Activated CD4-positive, alpha-beta T cell treated with anti-CD3 and anti-CD28 coated beads, Interleukin-2, amount 10 ng/mL, durations not matched to agents 24 days and 14 days (primary cell): ENCODE measurements around the gene PALD1. TPM values are rescaled to one million over a fixed set of nuclear protein-coding genes. Genes with fewer than 3 reads are reported as not detected.
A peak's percentile ranks its signal among the peaks of the same experiment; 100 is the strongest.

Experiments
- DNase-seq: peaks from one replicate; pipeline ENCODE4 v3.0.0; 2022
- H3K27ac Mint-ChIP-seq: one replicate; pipeline ENCODE4 v1.8.0; 2022; ENCODE audit warnings: mild to moderate bottlenecking, mixed read lengths
- H3K27me3 Mint-ChIP-seq: one replicate; pipeline ENCODE4 v1.8.0; 2022; ENCODE audit warnings: mixed read lengths
- H3K36me3 Mint-ChIP-seq: one replicate; pipeline ENCODE4 v1.8.0; 2022; ENCODE audit warnings: low read depth, mild to moderate bottlenecking, mixed read lengths
- H3K4me1 Mint-ChIP-seq: one replicate; pipeline ENCODE4 v1.8.0; 2021; ENCODE audit warnings: mixed read lengths
- H3K4me3 Mint-ChIP-seq: one replicate; pipeline ENCODE4 v1.8.0; 2022; ENCODE audit warnings: mild to moderate bottlenecking, moderate library complexity, mixed read lengths
- H3K9me3 Mint-ChIP-seq: one replicate; pipeline ENCODE4 v1.8.0; 2021; ENCODE audit warnings: mixed read lengths
- intact Hi-C: fragments of 100-400 bp; cut with micrococcal nuclease; formaldehyde crosslinking; loops from one replicate; pipeline ENCODE4 v1.15.1; 2023
- total RNA-seq: library from RNA; stranded (reverse); gene quantifications from 2 replicates; pipeline ENCODE4 v1.2.3, GENCODE V29; 2022

The PALD1 gene
- total RNA-seq, 1 donor from 2014 or later = 1.9 TPM

GRCh38 chr10:70462349-70462984 lies 16.1 kb upstream of the PALD1 start:
- no peaks in the 10 kb centered on the region for H3K9me3 Mint-ChIP-seq
- H3K4me3 Mint-ChIP-seq = no peak overlapping the region
- H3K4me1 Mint-ChIP-seq = no peaks in the 10 kb centered on the region
- H3K27me3 Mint-ChIP-seq = peaks cover 44% of the 10 kb centered on the region
- no peaks in the 10 kb centered on the region for H3K36me3 Mint-ChIP-seq
- DNase-seq = no peak
- no peak overlapping the region for H3K27ac Mint-ChIP-seq
- intact Hi-C loops = loop anchor here (10.0 kb wide), 1 partner anchor 292 kb away; no protein-coding TSS in a partner anchor

GRCh38 chr10:70465278-70465677 lies 13.3 kb upstream of the PALD1 start:
- Mint-ChIP-seq H3K4me3 (no peak overlapping the region), H3K9me3 (no peaks in the 10 kb centered on the region), H3K27me3 (peaks cover 31% of the 10 kb centered on the region), H3K4me1 (no peaks in the 10 kb centered on the region), H3K27ac (no peak overlapping the region), H3K36me3 (no peaks in the 10 kb centered on the region)
- no peak for DNase-seq
- intact Hi-C loops = loop anchor here (10.0 kb wide), 1 partner anchor 290 kb away; no protein-coding TSS in a partner anchor

GRCh38 chr10:70465832-70466231 lies 12.7 kb upstream of the PALD1 start:
- intact Hi-C loops = loop anchor here (10.0 kb wide), 1 partner anchor 289 kb away; no protein-coding TSS in a partner anchor
- Mint-ChIP-seq H3K4me3 (no peak overlapping the region), H3K27me3 (peaks cover 27% of the 10 kb centered on the region), H3K4me1 (no peaks in the 10 kb centered on the region), H3K9me3 (no peaks in the 10 kb centered on the region), H3K36me3 (no peaks in the 10 kb centered on the region), H3K27ac (no peak overlapping the region)
- DNase-seq = no peak

- Mint-ChIP-seq H3K4me1 (no peaks in the 10 kb centered on the region), H3K4me3 (no peak overlapping the region), H3K9me3 (no peaks in the 10 kb centered on the region), H3K36me3 (no peaks in the 10 kb centered on the region), H3K27me3 (peaks cover 27% of the 10 kb centered on the region), H3K27ac (no peak overlapping the region)
- DNase-seq = no peak
- intact Hi-C loops = loop anchor here (10.0 kb wide), 1 partner anchor 288 kb away; no protein-coding TSS in a partner anchor
These were observed 11.6 kb upstream of the PALD1 start for GRCh38 chr10:70466951-70467350.

- Mint-ChIP-seq H3K27ac (no peak overlapping the region), H3K9me3 (no peaks in the 10 kb centered on the region), H3K36me3 (peaks cover 2% of the 10 kb centered on the region), H3K4me3 (no peak overlapping the region), H3K27me3 (peaks cover 55% of the 10 kb centered on the region), H3K4me1 (peaks cover 19% of the 10 kb centered on the region)
- no peak for DNase-seq
- intact Hi-C loops = loop anchor here (10.0 kb wide), 1 partner anchor 412 kb away; the partner anchor contains the start of gene PCBD1
These were observed 5.6 kb upstream of the PALD1 start for GRCh38 chr10:70472799-70473454.

GRCh38 chr10:70474780-70475179 lies 3.8 kb upstream of the PALD1 start:
- H3K4me1 Mint-ChIP-seq = peaks cover 26% of the 10 kb centered on the region
- no peak overlapping the region for H3K27ac Mint-ChIP-seq
- H3K27me3 Mint-ChIP-seq = peaks cover 62% of the 10 kb centered on the region
- no peak for DNase-seq
- no peaks in the 10 kb centered on the region for H3K9me3 Mint-ChIP-seq
- intact Hi-C loops = loop anchor here (10.0 kb wide), 1 partner anchor 410 kb away; the partner anchor contains the start of gene PCBD1
- no peak overlapping the region for H3K4me3 Mint-ChIP-seq
- peaks cover 2% of the 10 kb centered on the region for H3K36me3 Mint-ChIP-seq

GRCh38 chr10:70475661-70476060 lies 2.9 kb upstream of the PALD1 start:
- H3K27ac Mint-ChIP-seq = no peak overlapping the region
- H3K4me3 Mint-ChIP-seq = no peak overlapping the region
- peaks cover 66% of the 10 kb centered on the region for H3K27me3 Mint-ChIP-seq
- no peak for DNase-seq
- intact Hi-C loops = loop anchor here (10.0 kb wide), 1 partner anchor 409 kb away; the partner anchor contains the start of gene PCBD1
- peaks cover 2% of the 10 kb centered on the region for H3K36me3 Mint-ChIP-seq
- H3K9me3 Mint-ChIP-seq = no peaks in the 10 kb centered on the region
- H3K4me1 Mint-ChIP-seq = peaks cover 35% of the 10 kb centered on the region

GRCh38 chr10:70476249-70477035 lies 2.1 kb upstream of the PALD1 start:
- no peak overlapping the region for H3K4me3 Mint-ChIP-seq
- H3K27ac Mint-ChIP-seq = no peak overlapping the region
- peaks cover 67% of the 10 kb centered on the region for H3K27me3 Mint-ChIP-seq
- intact Hi-C loops = loop anchor here (10.0 kb wide), 1 partner anchor 408 kb away; the partner anchor contains the start of gene PCBD1
- DNase-seq = peak; percentile 63
- peaks cover 2% of the 10 kb centered on the region for H3K36me3 Mint-ChIP-seq
- peaks cover 37% of the 10 kb centered on the region for H3K4me1 Mint-ChIP-seq
- no peaks in the 10 kb centered on the region for H3K9me3 Mint-ChIP-seq

GRCh38 chr10:70477661-70478162 lies 855 bp upstream of the PALD1 start:
- peak; percentile 93 for DNase-seq
- Mint-ChIP-seq H3K4me3 (peak overlapping the region; percentile 84), H3K27ac (peak overlapping the region; percentile 84), H3K27me3 (peaks cover 64% of the 10 kb centered on the region), H3K9me3 (no peaks in the 10 kb centered on the region), H3K4me1 (peaks cover 37% of the 10 kb centered on the region), H3K36me3 (peaks cover 2% of the 10 kb centered on the region)
- intact Hi-C loops = loop anchor here (2.0 to 10.0 kb wide), 2 partner anchors 73 to 407 kb away; partner anchors contain the start of genes EIF4EBP2 and PCBD1

GRCh38 chr10:70479165-70479581 lies 606 bp downstream of the PALD1 start:
- H3K27ac Mint-ChIP-seq = no peak overlapping the region
- peaks cover 2% of the 10 kb centered on the region for H3K36me3 Mint-ChIP-seq
- peaks cover 37% of the 10 kb centered on the region for H3K4me1 Mint-ChIP-seq
- DNase-seq = no peak
- peaks cover 62% of the 10 kb centered on the region for H3K27me3 Mint-ChIP-seq
- H3K4me3 Mint-ChIP-seq = peak overlapping the region; percentile 65
- no peaks in the 10 kb centered on the region for H3K9me3 Mint-ChIP-seq
- intact Hi-C loops = loop anchor here (2.0 to 10.0 kb wide), 2 partner anchors 74 to 406 kb away; partner anchors contain the start of genes EIF4EBP2 and PCBD1

- no peak for DNase-seq
- peaks cover 2% of the 10 kb centered on the region for H3K36me3 Mint-ChIP-seq
- peaks cover 37% of the 10 kb centered on the region for H3K4me1 Mint-ChIP-seq
- intact Hi-C loops = loop anchor here (1.0 to 10.0 kb wide), 3 partner anchors 15 to 405 kb away; partner anchors contain the start of genes EIF4EBP2 and PCBD1
- peak overlapping the region; percentile 65 for H3K4me3 Mint-ChIP-seq
- no peak overlapping the region for H3K27ac Mint-ChIP-seq
- peaks cover 57% of the 10 kb centered on the region for H3K27me3 Mint-ChIP-seq
- no peaks in the 10 kb centered on the region for H3K9me3 Mint-ChIP-seq
These were observed 1.2 kb downstream of the PALD1 start for GRCh38 chr10:70479626-70480238.

GRCh38 chr10:70480239-70480861 lies 1.8 kb downstream of the PALD1 start:
- H3K27me3 Mint-ChIP-seq = peaks cover 52% of the 10 kb centered on the region
- H3K36me3 Mint-ChIP-seq = peaks cover 2% of the 10 kb centered on the region
- DNase-seq = peak; percentile 67
- no peak overlapping the region for H3K27ac Mint-ChIP-seq
- no peaks in the 10 kb centered on the region for H3K9me3 Mint-ChIP-seq
- peak overlapping the region; percentile 65 for H3K4me3 Mint-ChIP-seq
- peaks cover 37% of the 10 kb centered on the region for H3K4me1 Mint-ChIP-seq
- intact Hi-C loops = loop anchor here (1.0 kb wide), 1 partner anchor 14 kb away; no protein-coding TSS in a partner anchor
